T follicular helper cell (primary cell): ENCODE data around the gene PTGDR2.

Source experiments
- DNase-seq: peaks from one replicate; pipeline ENCODE4 v3.0.0-alpha.2; 2020; ENCODE audit warnings: low read depth

The PTGDR2 gene

DNA sequence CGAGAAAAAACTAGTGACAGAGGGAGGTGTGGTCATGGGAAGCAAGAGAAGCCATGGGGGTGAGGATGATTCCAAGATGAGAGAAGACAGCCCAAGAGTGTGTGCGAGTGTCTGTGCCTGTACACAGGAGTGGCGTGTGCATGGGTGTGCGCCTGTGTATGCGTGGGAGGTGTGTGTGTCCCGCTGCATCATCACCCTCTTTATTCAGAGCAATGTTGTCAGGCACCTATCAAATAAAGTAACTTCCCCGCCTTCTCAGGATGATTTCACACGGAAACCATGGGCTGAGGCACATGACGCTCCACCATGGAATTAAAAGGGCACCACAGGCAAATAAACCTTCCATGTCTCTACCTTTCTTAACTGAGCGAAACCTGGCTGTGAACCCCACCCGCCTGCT is 46.1 kb downstream of the PTGDR2 start:
- no peak for DNase-seq

DNA sequence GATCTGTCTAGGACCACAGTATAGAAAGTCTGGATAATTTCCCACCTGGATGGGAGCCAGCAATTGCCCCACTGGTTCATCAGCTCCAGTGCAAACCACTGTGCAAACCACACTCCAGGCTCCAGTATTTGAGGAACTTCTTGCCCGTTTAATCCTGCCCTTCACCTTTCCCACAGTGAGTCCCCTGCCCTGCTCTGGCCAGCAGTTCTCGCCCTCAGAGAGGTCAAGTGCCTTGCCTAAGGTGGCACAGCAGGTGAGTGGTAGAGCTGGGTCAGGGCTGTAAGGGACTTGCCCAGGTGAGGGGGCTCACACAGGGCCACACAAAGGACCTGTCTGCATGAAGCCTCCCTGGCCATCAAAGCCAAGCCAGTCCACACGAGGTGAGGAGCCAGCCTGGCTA is 46.5 kb downstream of the PTGDR2 start:
- DNase-seq = no peak

GRCh38 chr11:60803273-60803936 is 52.3 kb downstream of the PTGDR2 start:
- no peak for DNase-seq

DNA sequence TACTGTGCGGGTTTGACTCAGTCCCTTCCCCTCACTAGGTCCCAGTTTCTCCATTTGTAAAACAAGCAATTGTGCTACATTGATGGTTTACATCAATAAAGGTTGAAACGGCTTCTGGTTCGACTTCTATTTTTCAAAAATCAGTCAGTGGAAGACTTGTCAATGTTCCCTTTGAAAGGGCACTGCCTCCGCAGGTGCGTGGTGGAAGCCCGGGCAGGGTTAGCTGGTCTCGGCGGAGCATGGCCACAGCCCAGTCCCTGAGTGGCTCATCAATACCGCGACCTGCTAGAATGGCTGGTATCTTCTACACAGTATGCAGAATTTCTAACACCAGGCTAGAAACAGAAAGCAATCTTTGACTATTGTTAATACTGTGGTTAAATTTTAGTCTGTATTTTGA is 54.6 kb downstream of the PTGDR2 start:
- no peak for DNase-seq
